ENCODE results near the gene FAM83C.
A peak's percentile ranks its signal among the peaks of the same experiment; 100 is the strongest.

FAM83C gene

DNA sequence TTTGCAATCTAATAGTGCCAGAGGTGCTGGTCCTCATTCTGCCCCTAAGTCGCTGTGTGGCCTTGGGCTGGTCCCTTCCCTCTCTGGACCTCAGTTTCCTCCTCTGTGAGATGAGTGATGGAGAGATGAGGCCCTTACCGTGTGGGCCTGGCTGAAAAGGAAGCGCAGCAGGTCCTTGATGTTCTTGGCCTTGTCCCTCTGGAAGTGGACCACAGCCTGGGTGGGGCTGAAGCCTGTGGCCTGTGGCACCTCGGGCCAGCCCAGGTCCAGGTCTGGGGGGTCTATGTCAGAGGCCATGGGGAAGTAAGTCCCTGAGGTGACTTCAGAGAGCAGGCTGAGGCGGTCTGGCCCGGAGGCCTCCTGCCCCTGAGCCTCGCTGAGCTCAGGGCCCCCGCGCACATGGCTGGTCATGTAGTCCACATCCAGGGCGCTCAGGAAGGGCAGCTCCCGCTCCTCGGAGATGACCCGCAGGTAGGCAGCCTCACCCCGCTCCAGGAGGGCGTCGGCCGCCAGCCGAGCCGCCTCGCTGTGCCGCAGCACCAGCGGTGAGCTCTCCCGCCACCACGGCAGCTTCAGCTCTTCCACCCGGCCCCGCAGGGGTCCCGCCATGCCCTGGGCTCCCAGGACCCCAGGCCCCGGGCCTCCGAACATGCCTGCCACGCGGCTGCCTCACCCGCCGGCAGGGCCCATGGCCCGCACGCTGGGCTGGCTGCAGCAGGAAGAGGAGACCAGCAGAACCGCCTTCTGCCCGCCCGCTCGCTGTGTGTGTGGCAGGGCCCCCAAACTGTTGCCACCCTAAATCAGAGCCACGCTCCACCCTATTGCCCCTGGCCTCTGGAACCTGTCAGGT, at the start of gene FAM83C:
TSS of gene FAM83C (minus strand) at position 772 of the 850 bp plus-strand sequence. CDS start at position 651, 121 bp downstream.
- no peak for DNase-seq

DNA sequence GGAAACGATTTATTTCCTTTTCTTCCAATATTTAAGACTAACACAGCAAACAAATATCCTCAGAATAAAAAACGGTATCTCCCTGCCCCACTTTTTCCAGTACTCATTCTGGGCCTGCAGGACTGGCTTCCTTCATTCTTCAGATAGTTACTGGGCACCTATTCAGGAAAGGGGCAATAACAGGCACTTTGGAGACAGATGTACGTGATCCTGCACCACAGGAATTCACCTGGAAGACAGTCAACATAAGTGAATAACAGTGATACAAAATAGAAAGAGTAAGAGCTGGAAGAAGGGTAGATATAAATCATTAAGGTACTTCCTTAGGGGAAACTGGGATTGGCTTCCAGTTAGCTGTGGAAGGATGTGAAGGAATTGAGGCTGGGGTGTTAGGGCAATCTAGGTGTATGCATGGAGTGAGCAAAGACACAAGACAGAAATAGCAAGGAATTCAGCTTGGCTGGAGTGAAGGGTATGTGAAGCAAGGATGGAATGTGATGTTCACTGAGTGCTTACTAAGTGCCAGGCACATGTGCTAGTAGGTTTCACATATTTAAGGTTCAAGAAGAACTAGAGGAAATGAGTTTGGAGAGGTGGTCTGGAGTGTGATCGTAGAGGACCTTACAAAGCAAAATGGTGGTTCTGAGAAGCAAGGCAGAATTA, 49.3 kb upstream of the FAM83C start:
- no peak for DNase-seq

DNA sequence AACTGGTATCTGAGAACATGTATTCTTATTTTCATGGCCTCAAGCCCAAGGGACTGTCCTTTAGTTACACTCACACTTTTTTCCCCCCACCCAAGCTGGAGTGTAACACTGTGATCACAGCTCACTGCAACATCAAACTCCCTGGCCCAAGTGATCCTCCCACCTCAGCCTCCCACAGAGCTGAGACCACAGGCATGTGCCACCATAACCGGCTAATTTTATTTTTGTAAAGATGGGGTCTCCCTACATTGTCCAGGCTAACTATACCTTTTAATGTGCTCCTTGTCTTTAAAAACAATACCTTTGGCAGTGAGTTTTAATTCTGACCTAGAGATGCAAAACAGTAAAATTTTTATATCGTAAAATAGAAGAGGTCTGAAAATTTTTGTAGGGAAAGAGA, 48.2 kb upstream of the FAM83C start:
- DNase-seq = no peak

DNA sequence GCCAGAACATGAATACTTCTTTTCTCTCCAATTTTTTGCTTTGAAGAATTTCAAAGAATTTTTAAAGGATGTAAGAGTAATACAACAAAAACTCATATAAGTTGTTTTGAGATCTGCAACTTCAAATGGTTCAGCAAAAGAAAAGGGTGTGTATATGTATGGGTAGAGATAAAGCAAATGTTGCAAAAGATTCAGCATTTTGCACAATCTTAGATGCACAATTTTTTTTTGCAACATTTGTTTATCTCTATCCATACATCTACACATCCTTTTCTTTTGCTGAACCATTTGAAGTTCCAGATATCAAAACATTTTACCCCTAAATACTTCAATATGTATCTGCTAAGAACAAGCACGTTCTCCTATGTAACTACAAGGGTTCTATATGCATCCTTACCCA, 47.4 kb upstream of the FAM83C start:
- DNase-seq = no peak

DNA sequence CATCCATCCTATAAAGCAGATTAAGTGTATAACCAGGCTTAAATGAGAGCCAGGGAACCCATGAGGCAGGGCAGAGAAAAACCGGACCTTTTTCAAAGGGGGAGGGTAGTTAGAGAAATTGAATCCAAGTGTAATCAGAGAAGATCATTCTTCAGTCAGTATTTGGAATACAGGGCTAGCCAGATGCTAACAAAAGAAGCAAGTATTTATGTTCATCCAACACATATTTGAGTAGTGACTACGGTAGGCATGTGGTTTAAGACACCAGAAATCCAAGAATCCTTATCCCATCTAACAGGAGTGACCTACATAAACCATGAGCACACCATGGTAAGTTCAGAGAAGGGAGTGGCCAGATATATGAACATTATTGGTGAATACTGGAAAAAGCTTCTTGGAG, 46.8 kb upstream of the FAM83C start:
- DNase-seq = no peak

DNA sequence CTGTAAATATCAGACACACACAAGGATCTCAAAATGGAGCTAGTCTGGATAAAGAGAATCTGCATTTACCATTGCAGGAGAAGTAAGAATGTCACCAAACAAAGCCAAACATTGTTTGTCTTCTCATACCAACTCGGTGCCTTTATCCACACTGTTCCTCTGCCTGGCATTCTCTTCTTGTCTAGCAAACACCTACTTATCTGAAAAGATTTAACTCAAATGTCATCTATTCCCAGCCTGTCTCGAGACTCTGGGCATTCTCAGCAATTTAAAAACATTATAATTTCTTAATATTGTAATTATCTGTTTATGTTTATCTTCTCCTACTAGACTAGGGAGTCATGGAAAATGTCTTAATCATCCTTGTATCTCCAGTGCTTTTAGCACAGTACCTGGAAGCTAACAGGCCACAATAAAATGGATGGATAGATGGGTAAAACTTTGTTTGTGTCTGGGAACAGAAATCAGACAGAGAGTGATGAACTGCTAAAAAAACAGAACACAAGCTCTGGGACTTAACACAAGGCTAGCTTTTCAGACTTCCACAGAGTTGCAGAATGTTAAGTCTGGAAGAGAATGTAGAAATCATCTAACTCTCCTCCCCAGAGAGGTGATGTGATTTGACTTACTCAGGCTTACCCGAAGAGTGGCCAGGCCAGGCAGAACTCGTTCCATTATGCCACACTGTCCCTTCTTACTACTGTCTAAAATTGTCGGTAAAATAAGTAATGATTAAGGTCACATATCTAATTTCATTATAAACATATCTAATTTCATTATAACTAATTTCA, 42.3 kb upstream of the FAM83C start:
- no peak for DNase-seq

DNA sequence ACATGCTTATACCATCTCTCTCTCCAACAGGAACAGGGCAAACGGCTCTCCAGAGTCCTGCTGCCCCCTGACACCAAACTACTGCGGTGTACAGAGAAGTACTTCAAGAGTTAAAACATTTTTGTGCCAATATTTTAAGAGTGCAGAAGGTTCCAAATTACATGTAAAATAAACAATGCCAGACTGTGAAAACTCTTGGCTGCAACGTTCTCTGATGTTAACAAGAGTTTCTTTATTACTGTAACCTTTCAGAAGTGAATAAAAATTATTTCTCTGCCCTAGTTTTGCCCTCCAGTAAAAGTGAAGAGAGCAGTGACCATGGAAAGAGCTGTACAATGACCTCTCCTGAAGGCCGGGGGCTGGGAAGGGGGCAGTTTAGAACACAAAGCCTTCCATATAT, 41.4 kb upstream of the FAM83C start:
- no peak for DNase-seq

DNA sequence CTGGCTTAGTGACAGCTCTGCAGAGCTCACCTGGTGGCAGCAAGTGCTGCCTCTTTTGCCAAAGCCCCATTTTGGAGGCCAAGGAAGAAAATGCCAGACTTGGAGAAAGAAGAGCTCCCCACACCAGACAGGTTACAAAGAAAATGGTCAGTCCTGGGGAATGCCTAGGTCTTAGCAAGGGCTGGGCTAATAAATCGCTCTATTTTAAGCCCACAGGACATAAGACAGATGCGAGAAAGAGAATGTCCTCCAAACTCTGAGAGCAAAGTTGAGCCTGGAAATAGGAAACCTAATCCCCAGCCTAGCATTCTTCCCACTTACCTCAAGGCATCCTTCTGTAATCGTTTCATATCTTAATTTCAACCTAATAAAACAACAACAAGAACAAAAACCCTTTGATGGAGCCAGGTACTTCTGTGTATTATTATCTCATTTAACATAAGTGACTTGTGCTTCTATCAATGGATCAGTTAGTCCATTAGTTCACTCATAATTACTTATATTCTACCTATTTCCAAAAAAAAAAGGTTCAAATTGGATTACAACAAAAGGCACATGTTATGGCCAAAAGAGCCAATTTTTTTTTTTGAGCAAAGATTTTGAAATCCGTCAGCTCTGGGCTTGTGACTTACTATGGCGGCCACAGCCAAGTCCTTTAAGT, 40.4 kb upstream of the FAM83C start:
- no peak for DNase-seq

DNA sequence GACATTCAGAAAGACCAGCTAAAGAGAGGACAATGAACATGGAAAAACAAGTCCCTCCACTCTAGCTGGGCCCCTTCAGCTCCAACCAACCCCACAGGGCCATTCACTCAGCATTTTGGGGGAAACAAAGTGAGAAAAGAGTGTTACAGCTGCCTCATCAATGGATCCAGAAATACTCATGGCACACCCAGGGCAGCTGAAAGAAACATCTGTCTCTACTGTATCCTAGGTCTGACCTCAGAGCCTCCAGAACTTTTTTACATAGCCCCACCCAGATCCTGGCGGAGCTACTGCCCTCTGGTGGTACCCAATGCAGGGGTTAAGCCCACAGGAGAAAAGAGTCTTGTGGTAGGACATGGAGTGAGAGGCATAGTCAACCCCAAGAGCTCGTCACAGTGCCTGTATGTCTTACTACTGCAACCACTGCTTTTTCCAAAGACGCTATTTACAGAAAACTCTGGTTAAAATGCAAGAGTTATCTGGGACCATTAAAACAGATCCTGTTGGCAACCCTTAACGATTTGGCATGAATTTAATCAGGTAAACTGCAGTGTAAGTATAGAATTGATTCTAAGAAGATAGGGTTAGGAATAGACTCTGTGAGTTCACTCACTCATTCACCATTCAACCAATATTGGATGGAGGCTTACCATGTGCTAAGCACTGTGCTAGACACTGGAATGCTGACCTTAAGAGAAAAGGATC, 37.4 kb upstream of the FAM83C start:
- peak; percentile 30 for DNase-seq

DNA sequence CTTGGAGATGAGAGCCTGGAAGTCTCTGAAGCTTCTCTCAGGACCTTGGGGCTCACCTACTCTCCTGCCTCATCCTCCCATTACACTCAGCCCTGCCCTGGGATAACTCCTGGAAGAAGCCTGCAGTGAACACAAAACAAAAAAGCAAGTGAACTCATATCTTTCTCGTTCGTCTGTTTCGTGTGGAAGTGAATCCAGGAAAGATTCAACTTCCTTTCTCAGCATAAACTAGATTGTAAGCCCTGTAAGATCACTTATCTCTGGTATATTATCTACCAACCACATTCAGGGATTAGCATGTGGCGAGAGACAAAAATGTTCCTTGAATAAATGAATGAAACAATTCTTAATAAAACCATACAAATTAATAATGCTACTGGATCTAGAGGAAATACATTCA, 36.5 kb upstream of the FAM83C start:
- no peak for DNase-seq

DNA sequence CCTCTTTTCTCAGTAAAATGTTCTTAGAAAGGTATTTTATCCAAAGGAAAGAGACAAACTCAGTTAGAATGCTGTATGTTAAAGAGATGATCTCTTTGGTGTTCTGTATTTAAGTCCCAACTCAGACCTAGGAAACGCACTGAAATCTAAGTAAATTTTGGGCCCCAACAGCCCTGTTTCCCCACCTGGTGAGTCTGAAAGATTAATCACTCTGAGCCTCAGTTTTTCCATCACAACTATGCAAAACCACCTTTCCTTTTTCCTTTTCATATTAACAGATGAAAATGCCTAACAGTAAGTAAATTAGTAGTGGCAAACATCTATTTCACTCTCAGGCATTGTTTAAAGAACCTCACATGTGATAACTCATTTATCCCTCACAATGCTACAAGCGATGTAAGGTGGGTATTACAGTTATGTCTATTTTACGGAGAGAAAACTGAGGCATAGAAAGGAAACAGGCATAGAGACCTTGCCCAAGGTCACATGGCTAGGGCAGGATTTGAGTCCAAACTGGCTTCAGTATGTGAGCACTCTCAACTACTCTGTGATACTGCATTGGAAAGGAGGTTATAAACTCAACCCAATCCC, 36.0 kb upstream of the FAM83C start:
- DNase-seq = no peak

DNA sequence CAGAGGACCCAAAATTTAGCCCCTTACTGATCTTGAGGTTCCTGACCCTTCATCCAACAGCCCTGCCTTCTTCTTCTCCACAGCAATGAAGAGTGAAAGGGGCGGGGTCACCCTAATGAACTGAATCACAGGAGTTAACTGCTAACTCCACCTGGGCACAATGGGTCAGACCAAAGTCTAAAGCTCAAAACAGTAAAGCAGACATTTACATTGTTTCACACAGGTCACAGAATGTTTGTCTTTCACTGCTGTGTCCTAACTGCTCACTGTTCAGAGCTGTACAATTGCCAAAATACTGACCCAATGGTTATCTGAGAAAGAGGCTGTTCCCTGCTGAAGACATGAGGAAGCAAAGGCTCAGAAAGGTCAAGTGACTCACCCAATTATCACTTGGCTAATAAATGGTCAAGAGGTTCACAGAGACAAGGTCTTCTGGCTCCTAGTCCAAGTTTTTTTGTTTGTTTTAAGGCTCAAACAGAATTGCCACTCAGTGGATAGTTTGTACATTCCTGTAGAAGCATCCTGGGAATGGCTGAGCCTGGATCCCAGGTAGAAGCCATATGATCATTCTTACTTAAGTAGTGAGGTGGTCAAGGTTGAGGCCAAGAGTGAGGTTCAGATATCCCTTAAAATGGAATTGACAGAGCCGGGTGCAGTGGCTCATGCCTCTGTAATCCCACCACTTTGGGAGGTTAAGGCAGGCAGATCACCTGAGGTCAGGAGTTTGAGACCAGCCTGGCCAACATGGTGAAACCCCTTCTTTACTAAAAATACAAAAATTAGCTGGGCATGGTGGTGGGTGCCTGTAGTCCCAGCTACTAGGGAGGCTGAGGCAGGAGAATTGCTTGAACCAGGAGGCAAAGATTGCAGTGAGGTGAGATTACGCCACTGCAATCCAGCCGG, 35.1 kb upstream of the FAM83C start:
- DNase-seq = no peak

DNA sequence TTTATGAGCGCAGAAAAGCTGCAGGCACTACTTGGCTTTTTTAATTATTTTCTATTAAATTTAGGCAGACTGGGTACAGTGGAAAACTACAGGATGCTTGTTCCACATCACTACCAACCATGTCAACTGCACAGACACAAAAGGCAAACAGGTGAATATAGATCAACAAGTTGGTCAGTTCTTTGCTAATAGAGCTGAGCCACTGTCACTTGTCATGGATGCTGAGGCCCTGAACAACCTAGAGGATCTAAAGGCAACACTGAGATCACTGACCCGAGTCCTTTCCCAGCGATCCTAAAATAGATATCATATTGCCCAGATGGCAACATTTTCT, 34.5 kb upstream of the FAM83C start:
- DNase-seq = no peak

DNA sequence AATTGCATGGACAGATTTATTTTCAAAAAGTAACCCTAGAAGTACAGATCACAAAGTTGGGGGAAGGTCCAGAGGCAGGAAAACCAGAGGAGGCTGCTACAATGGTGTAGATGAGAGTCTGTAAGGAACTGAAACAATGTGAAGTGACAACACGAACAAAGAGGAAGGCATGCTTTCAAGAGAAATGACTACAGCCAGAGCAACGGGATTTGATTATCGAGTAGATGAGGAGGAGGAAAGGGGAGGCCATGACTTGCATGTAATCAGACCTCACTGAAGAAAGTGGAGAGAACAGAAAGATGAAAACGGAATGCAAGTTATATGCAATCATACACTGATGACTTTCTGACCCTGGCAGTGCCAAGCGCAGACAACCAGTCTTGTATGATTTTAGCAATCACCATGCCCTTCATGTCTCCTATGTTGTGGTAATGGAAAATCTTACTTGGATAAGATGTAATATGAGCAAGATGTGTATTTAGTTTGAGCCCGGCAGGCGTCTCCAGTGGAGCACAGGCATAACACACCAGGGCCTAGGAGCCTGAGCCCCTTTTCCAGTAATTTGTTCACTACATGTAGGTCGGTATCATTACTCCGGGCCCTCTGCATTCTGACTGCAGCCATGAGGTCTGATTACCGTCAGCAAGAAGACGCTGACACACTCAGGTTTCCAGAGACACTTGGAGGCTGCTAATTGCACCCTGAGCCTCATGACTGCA, 34.0 kb upstream of the FAM83C start:
- no peak for DNase-seq

DNA sequence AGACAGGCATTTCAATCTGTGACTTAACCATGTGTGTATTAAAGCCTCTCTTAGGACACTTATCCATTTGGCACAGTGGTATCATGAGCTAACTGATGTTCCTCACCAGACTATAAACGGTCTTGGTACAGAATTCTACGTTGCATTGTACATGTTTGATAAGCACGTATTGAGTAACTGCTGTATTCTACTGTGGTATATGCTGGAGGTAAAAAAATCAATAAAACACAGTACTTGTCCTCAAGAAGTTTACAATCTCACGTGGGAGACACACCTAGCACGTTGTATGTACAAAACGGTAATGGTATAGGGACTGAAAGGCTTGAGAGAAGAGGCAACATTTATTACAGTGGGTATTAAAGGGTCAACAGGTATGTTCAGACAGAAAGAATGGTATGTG, 33.2 kb upstream of the FAM83C start:
- no peak for DNase-seq

DNA sequence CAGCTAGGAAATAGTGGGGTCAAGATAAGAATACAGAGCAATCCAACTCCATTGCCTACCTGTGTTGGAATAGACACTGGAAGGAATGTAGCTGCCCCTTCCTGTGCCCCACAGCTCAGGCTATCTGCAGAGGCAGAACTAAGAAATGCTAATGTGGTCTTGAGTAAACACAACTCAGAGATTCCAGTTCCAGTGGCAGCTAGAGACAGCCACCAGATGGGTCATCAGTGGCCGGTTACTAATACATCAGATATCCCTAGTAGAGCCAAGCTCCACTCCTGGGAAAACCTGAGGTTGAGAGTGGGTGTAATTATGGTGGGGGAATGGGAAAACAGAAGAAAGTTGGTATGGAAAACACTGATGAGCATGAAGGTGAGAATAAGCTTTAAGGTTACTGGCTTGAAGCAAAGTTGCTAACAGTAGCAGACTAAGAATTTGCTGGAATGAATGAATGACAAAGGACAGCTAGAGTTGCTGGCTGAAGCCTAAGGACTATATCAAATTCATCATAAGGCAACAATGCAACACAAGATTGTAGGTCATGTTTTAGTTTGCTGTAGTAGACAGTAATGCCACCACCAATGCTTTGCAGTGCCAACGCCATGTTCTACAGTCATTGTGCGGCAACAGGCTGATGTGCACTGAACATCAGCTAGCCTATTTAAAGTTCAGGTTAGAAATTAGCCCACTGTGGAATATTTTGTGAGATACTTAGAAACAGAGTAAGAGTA, 28.3 kb upstream of the FAM83C start:
- no peak for DNase-seq

DNA sequence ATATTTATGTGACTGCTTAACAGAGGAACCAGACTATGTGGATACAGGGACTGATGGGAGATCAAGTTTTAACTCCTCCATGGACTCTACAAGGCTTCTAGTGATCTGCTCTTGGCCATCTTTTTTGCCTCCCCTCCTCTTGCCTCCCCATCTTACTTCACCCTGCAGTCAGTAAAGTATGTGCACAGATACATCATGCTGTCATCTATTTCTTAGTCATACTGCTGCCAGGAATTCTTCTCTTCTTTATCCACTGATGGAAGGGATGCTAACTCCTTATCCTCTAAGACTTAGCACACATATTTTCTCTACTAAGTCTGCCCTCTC, 27.6 kb upstream of the FAM83C start:
- DNase-seq = no peak

DNA sequence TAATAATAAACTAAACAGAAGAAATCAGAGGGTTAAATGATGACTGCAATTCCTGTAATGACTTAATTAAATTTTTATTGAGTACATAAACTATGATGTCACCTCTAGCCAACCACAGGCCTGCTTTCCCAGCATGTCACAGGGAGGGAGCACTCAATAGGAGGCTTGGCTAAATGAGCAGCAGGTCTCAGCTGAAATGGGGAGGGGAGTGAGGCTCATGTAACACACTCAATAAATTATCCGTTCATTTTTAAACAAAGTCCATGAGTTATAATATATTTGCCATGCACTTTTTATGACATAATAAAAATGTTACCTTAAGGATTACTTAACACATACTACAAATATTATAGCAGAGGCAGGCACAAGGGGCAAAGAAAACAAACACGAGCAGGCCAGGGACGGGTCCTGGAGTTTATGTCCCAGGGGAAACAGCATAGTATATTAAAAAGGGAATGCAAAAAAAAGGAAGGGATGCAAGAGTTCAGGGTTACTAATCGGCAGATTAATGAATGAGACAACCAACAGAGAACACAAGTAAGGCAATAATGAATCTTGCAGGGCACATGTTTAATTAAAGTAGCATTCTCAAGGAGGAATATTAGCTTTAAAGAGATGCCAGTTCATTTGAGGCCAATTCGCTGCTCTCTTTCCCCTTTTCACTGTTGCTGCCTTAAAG, 27.1 kb upstream of the FAM83C start:
- no peak for DNase-seq

DNA sequence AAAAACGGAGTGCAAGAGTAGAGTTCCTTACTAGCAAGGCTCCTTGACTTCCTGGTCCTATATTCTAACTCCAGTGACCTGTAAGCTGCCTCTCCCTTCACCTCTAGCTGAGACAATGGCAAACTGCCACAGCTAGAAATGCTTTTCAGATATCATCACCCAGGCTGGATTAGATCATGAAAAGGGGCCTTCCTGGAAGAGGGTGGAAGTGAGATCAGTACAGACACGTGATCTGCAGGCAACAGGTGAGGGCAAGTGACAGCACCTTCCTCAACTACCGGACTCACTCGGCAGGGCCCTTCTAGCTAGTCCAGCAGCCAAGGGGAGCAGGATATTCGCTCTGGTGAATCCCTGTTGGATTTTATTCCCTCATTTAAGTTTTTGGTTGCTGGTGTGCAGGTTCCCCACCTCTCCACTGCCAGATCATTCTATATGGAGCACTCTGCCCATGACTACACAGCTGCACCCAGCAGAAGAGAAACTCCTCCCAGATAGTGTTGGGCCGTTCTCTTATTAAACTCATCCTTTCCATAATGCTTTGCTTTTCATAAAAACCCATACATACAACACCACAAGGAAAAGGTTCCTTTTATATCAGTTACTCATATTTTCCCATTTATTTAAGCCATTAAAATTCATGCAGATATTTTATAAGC, 26.4 kb upstream of the FAM83C start:
- DNase-seq = no peak

All from stimulated activated CD4-positive, alpha-beta T cell treated with anti-CD3 and anti-CD28 coated beads, Interleukin-12 subunit alpha, Interleukin-12 subunit beta, amount 100 ng/mL, for 4 hours (primary cell).